Calu3 (cell line): ENCODE data around the gene MBOAT7. TPM values are rescaled to one million over a fixed set of nuclear protein-coding genes. Genes with fewer than 3 reads are reported as not detected.
A peak's percentile ranks its signal among the peaks of the same experiment; 100 is the strongest.

ENCODE experiments used
- BruUV-seq: library from RNA; stranded (reverse); fragments of 400-500 nt; replicated peaks from 2 replicates; lab custom pipeline; 2021; lab: Mats Ljungman, UMichigan
- CTCF ChIA-PET: fragments of 300-600 bp; sonication (Branson Sonifier 250); formaldehyde crosslinking; loops from one replicate; lab custom pipeline; 2022; ENCODE audit warnings: antibody characterized with exemption; lab: Charles Lee
- DNase-seq: peaks from one replicate; pipeline ENCODE4 v3.0.0; 2022
- H3K27ac Mint-ChIP-seq: one replicate; pipeline ENCODE4 v1.8.0; 2022; ENCODE audit warnings: mixed read lengths; ENCODE audit not compliant: unreplicated experiment
- H3K27me3 Mint-ChIP-seq: one replicate; pipeline ENCODE4 v1.8.0; 2022; ENCODE audit warnings: mixed read lengths; ENCODE audit not compliant: unreplicated experiment
- H3K36me3 Mint-ChIP-seq: one replicate; pipeline ENCODE4 v1.8.0; 2022; ENCODE audit warnings: mild to moderate bottlenecking, moderate library complexity, mixed read lengths; ENCODE audit not compliant: insufficient read depth, unreplicated experiment
- H3K4me1 Mint-ChIP-seq: one replicate; pipeline ENCODE4 v1.8.0; 2022; ENCODE audit warnings: mild to moderate bottlenecking, low read depth, mixed read lengths; ENCODE audit not compliant: unreplicated experiment
- H3K4me3 Mint-ChIP-seq: one replicate; pipeline ENCODE4 v1.8.0; 2022; ENCODE audit warnings: mild to moderate bottlenecking, low read depth, moderate library complexity, mixed read lengths; ENCODE audit not compliant: unreplicated experiment
- H3K9me3 Mint-ChIP-seq: one replicate; pipeline ENCODE4 v1.8.0; 2022; ENCODE audit warnings: low read depth, mixed read lengths; ENCODE audit not compliant: unreplicated experiment
- CTCF ChIP-seq: fragments of 200-600 bp; IDR thresholded peaks from one replicate; pipeline ENCODE4 v1.8.0; 2022; ENCODE audit warnings: antibody characterized with exemption; ENCODE audit not compliant: unreplicated experiment
- intact Hi-C: fragments of 100-400 bp; cut with micrococcal nuclease; formaldehyde crosslinking; loops from one replicate; pipeline ENCODE4 v1.10.0; 2022; ENCODE audit not compliant: unreplicated experiment
- total RNA-seq: library from RNA; stranded (reverse); gene quantifications from 2 replicates; pipeline ENCODE4 v1.2.3, GENCODE V29; 2022

The MBOAT7 gene
- total RNA-seq, 1 experiment from 2014 or later, result 287 TPM

- H3K9me3 Mint-ChIP-seq, result no peaks in the 10 kb centered on the region
- H3K27me3 Mint-ChIP-seq, result no peaks in the 10 kb centered on the region
- CTCF ChIA-PET, result interaction anchor here (0.5 kb wide), 1 partner anchor 24 kb away, joined by 4 read pairs; no protein-coding TSS in a partner anchor
- peaks cover 82% of the 10 kb centered on the region for H3K4me1 Mint-ChIP-seq
- TF ChIP-seq CTCF, result no peak
- intact Hi-C loops, result no loop called here
- peak overlapping the region; percentile 96 for H3K27ac Mint-ChIP-seq
- peaks cover 97% of the 10 kb centered on the region for H3K36me3 Mint-ChIP-seq
- BruUV-seq, result no TSS peak
- no peak for DNase-seq
- peak overlapping the region; percentile 11 for H3K4me3 Mint-ChIP-seq
Measured at GRCh38 chr19:54206030-54206830, 16.9 kb upstream of the MBOAT7 start.

GRCh38 chr19:54204767-54205468 lies 15.5 kb upstream of the MBOAT7 start:
- TF ChIP-seq CTCF, result no peak
- Mint-ChIP-seq H3K4me1 (peaks cover 69% of the 10 kb centered on the region), H3K9me3 (no peaks in the 10 kb centered on the region), H3K27me3 (no peaks in the 10 kb centered on the region), H3K27ac (peak overlapping the region; percentile 56), H3K36me3 (peaks cover 100% of the 10 kb centered on the region), H3K4me3 (no peak overlapping the region)
- BruUV-seq, result no TSS peak
- no peak for DNase-seq
- CTCF ChIA-PET, result interaction anchor here (0.6 to 1.1 kb wide), 2 partner anchors 9 to 14 kb away, joined by 4 read pairs; partner anchors contain the start of gene TSEN34
- intact Hi-C loops, result no loop called here

GRCh38 chr19:54203151-54203611 lies 13.8 kb upstream of the MBOAT7 start:
- Mint-ChIP-seq H3K9me3 (no peaks in the 10 kb centered on the region), H3K4me3 (peak overlapping the region; percentile 75), H3K27ac (peak overlapping the region; percentile 66), H3K4me1 (peaks cover 52% of the 10 kb centered on the region), H3K27me3 (no peaks in the 10 kb centered on the region), H3K36me3 (peaks cover 93% of the 10 kb centered on the region)
- no peak for TF ChIP-seq CTCF
- intact Hi-C loops, result no loop called here
- CTCF ChIA-PET, result no interaction called here
- peak; percentile 51 for DNase-seq
- BruUV-seq, result no TSS peak

- intact Hi-C loops, result loop anchor here (1.0 kb wide), 1 partner anchor 8 kb away; no protein-coding TSS in a partner anchor
- no peak for DNase-seq
Measured at GRCh38 chr19:54201980-54202379, 12.6 kb upstream of the MBOAT7 start.

More at GRCh38 chr19:54201980-54202379, 12.6 kb upstream of the MBOAT7 start:
- H3K4me3 Mint-ChIP-seq, result peak overlapping the region; percentile 75
- CTCF ChIA-PET, result interaction anchor here (3.8 kb wide), 1 partner anchor 8 kb away, joined by 14 read pairs; no protein-coding TSS in a partner anchor
- H3K36me3 Mint-ChIP-seq, result peaks cover 86% of the 10 kb centered on the region
- H3K27ac Mint-ChIP-seq, result peak overlapping the region; percentile 97
- H3K4me1 Mint-ChIP-seq, result peaks cover 40% of the 10 kb centered on the region
- H3K9me3 Mint-ChIP-seq, result no peaks in the 10 kb centered on the region
- no peaks in the 10 kb centered on the region for H3K27me3 Mint-ChIP-seq
- no peak for TF ChIP-seq CTCF
- BruUV-seq, result no TSS peak
